ENCODE data around the gene ROCK2. TPM values are rescaled to one million over a fixed set of nuclear protein-coding genes. Genes with fewer than 3 reads are reported as not detected.

Gene ROCK2
- total RNA-seq, 1 donor from 2014 or later, result 63.5 TPM

DNA sequence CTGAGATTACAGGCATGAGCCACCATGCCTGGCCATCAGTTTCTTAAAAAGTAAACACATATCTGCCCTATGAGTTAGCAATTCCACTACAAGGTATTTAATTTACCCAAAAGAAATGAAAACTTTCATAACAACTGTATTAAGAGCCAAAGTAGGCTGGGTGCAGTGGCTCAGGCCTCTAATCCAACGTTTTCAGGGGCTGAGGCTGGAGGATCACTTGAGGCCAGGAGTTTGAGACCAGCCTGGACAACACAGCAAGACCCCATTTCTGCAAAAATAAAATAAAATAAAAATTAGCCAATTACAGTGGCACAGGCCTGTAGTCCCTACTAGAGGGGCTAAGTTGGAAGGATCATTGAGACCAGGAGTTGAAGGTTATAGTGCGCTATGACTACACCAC, 6.5 kb downstream of the ROCK2 start:
- no peak for ATAC-seq
- no peaks in the 10 kb centered on the region for H3K9me3 ChIP-seq
- H3K4me1 ChIP-seq, result peaks cover 38% of the 10 kb centered on the region
- no peak for TF ChIP-seq CTCF (IDR thresholded peaks at IDR 0.05)
- intact Hi-C loops (cut with DNase I), result no loop called here
- H3K27ac ChIP-seq, result no peak overlapping the region
- H3K36me3 ChIP-seq, result no peaks in the 10 kb centered on the region
- H3K27me3 ChIP-seq, result no peaks in the 10 kb centered on the region
- H3K4me3 ChIP-seq, result no peak overlapping the region
- DNase-seq, result no peak

DNA sequence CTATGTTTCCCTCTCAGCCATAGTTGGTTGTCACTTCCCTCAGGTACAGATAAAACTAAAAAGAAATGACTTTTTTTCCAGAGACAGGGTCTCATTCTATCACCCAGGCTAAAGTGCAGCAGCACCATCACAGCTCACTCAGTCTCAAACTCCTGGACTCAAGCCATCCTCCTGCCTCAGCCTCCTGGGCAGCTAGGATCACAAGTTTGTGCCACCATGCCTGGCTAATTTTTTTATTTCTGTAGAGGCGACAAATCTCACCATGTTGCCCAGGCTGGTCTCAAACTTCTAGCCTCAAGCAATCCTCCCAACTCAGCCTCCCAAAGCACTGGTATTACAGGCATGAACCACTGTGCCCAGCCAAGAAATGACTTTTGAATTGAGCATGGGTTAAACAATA, 8.2 kb downstream of the ROCK2 start:
- TF ChIP-seq CTCF (IDR thresholded peaks at IDR 0.05), result no peak
- Histone ChIP-seq H3K27me3 (no peaks in the 10 kb centered on the region), H3K4me1 (peaks cover 27% of the 10 kb centered on the region), H3K36me3 (no peaks in the 10 kb centered on the region), H3K9me3 (no peaks in the 10 kb centered on the region), H3K27ac (no peak overlapping the region), H3K4me3 (no peak overlapping the region)
- no peak for DNase-seq
- ATAC-seq, result no peak
- intact Hi-C loops (cut with DNase I), result no loop called here

- Histone ChIP-seq H3K27ac (no peak overlapping the region), H3K4me1 (peaks cover 24% of the 10 kb centered on the region), H3K4me3 (no peak overlapping the region), H3K9me3 (no peaks in the 10 kb centered on the region), H3K36me3 (no peaks in the 10 kb centered on the region), H3K27me3 (no peaks in the 10 kb centered on the region)
- no peak for DNase-seq
- no peak for TF ChIP-seq CTCF (IDR thresholded peaks at IDR 0.05)
- ATAC-seq, result no peak
- intact Hi-C loops (cut with DNase I), result no loop called here
These were observed 10.8 kb downstream of the ROCK2 start for GRCh38 chr2:11333427-11334183.

DNA sequence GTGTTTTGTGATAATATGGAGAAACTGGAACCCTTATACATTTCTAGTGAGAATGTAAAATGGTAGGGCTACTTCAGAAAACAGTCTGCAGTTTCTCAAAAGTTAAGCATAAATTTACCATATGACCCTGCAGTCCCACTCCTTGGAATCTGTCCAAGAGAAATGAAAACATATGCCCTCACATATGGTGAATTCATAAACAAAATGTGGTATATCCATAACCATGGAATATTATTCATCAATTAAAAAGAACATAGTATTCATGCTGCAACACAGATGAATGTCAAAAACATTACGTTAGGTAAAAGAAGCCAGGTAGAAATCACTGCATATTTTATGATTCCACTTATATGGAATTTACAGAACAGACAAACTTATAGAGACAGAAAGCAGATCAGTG, 11.8 kb downstream of the ROCK2 start:
- intact Hi-C loops (cut with DNase I), result no loop called here

DNA sequence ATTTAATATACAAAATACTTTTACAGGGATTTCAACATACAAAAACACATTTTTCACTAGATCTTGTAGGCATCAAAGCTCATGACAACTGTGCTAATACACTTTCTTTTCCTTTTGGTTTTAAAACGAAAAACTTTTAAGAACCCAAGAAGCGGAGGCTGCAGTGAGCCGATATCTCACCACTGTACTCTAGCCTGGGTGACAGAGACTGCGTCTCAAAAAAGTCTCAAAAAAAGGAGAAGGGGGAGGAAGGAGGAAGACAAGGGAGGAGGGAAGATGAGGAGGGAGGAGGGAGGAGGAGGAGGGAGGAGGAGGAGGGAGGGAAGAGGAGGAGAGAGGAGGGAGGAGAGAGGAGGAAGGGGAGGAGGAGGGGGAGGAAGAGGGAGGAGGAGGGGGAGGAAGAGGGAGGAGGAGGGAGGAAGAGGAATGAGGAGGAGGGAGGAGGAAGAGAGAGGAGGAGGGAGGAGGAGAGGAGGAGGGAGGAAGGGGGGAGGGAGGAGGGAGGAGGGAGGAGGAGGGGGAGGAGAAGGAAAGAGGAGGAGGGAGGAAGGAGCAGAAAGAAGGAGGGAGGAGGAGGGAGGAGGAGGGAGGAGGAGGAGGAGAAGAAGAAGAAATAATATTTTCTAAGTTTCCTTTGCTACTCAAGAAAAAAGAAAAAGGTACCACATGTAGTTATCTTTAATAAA, 13.8 kb downstream of the ROCK2 start:
- H3K4me3 ChIP-seq, result no peak overlapping the region
- no peak for DNase-seq
- H3K27me3 ChIP-seq, result no peaks in the 10 kb centered on the region
- no peaks in the 10 kb centered on the region for H3K9me3 ChIP-seq
- TF ChIP-seq CTCF (IDR thresholded peaks at IDR 0.05), result no peak
- no peak for ATAC-seq
- intact Hi-C loops (cut with DNase I), result no loop called here
- no peaks in the 10 kb centered on the region for H3K36me3 ChIP-seq
- peaks cover 34% of the 10 kb centered on the region for H3K4me1 ChIP-seq
- H3K27ac ChIP-seq, result no peak overlapping the region

More for the DNA sequence above, 11.8 kb downstream of the ROCK2 start:
- H3K4me3 ChIP-seq, result no peak overlapping the region
- no peak overlapping the region for H3K27ac ChIP-seq
- H3K4me1 ChIP-seq, result peaks cover 24% of the 10 kb centered on the region
- H3K36me3 ChIP-seq, result no peaks in the 10 kb centered on the region
- H3K9me3 ChIP-seq, result no peaks in the 10 kb centered on the region
- TF ChIP-seq CTCF (IDR thresholded peaks at IDR 0.05), result no peak
- no peak for ATAC-seq
- no peaks in the 10 kb centered on the region for H3K27me3 ChIP-seq
- no peak for DNase-seq
